Endothelial cell of umbilical vein (primary cell): ENCODE results near the gene ANAPC13. TPM values are rescaled to one million over a fixed set of nuclear protein-coding genes. Genes with fewer than 3 reads are reported as not detected.

Experiments
- BruUV-seq: library from RNA; stranded (reverse); fragments of 400-500 nt; replicated peaks from 2 replicates; lab custom pipeline; 2021; lab: Mats Ljungman, UMichigan
- CTCF ChIA-PET: fragments of 300-600, 350-600 bp; sonication (Branson Sonifier 250); formaldehyde crosslinking; loops from one replicate; lab custom pipeline; 2021; ENCODE audit warnings: antibody characterized with exemption, inconsistent platforms; lab: Charles Lee
- POLR2A ChIA-PET: fragments of 300-600, 350-600 bp; sonication (Branson Sonifier 250); formaldehyde crosslinking; loops from one replicate; lab custom pipeline; 2021; ENCODE audit warnings: antibody characterized with exemption, inconsistent platforms; lab: Charles Lee
- DNase-seq: peaks from one replicate; pipeline ENCODE4 v3.0.0-alpha.2; 2011; ENCODE audit warnings: low read depth, low spot score
- FAIRE-seq: peaks from 2 replicates; lab custom pipeline; 2011; peaks lifted over from hg19 to GRCh38; lab: Jason Lieb, UNC
- H2AFZ ChIP-seq: 2 replicates; pipeline ENCODE4 v1.6.0; 2012; ENCODE audit warnings: low read depth, low read length, control low read depth, inconsistent platforms
- H3K27ac ChIP-seq: 2 replicates; pipeline ENCODE4 v1.5.1; 2011; ENCODE audit warnings: low read depth, mild to moderate bottlenecking, control low read depth, low read length, moderate library complexity; ENCODE audit not compliant: insufficient read depth
- H3K27me3 ChIP-seq, 2 experiments: 2 replicates each; pipeline versions ENCODE4 v1.6.0 to v1.6.1; 2011; ENCODE audit warnings: low read length in 2 of 2, mixed read lengths in 1 of 2; ENCODE audit not compliant: control insufficient read depth in 2 of 2, insufficient read depth in 2 of 2
- H3K36me3 ChIP-seq, 2 experiments: 2 replicates in 1 of 2; 3 replicates in 1 of 2; pipeline ENCODE4 v1.5.1; 2011; ENCODE audit warnings: low read length in 2 of 2, mild to moderate bottlenecking in 1 of 2, moderate library complexity in 1 of 2; ENCODE audit not compliant: control insufficient read depth in 2 of 2, insufficient read depth in 2 of 2; ENCODE audit errors: extremely low read depth in 1 of 2
- H3K4me1 ChIP-seq: 3 replicates; pipeline ENCODE4 v1.5.1; 2011; ENCODE audit warnings: mild to moderate bottlenecking, low read length; ENCODE audit not compliant: control insufficient read depth, insufficient read depth; ENCODE audit errors: extremely low read depth
- H3K4me2 ChIP-seq: 2 replicates; pipeline ENCODE4 v1.6.1; 2011; ENCODE audit warnings: low read length, control low read depth, mixed read lengths; ENCODE audit not compliant: insufficient read depth
- H3K4me3 ChIP-seq, 3 experiments: fragments of 200-600 bp in 1 of 3; sonication (generic), shearing (Covaris generic) in 1 of 3; replicated peaks in 1 of 3; 2 replicates each; pipeline ENCODE4 v1.5.1; 2011 to 2016; ENCODE audit warnings: control low read depth in 3 of 3, low read length in 3 of 3, mild to moderate bottlenecking in 2 of 3, inconsistent platforms in 1 of 3, low read depth in 1 of 3, moderate library complexity in 1 of 3; ENCODE audit not compliant: insufficient read depth in 1 of 3
- H3K79me2 ChIP-seq: 2 replicates; pipeline ENCODE4 v1.6.0; 2012; ENCODE audit warnings: low read length, inconsistent platforms; ENCODE audit not compliant: control insufficient read depth, insufficient read depth
- H3K9ac ChIP-seq: replicated peaks from 2 replicates; pipeline ENCODE3; 2011; ENCODE audit warnings: low read length, control low read depth; ENCODE audit not compliant: insufficient read depth; ENCODE audit errors: extremely low read depth
- H3K9me1 ChIP-seq: replicated peaks from 3 replicates; pipeline ENCODE4 v1.6.0; 2011; ENCODE audit warnings: mild to moderate bottlenecking, low read length; ENCODE audit not compliant: control insufficient read depth, insufficient read depth; ENCODE audit errors: extremely low read depth
- H3K9me3 ChIP-seq: replicated peaks from 2 replicates; pipeline ENCODE4 v1.5.1; 2012; ENCODE audit warnings: low read length, inconsistent platforms; ENCODE audit not compliant: control insufficient read depth, insufficient read depth
- H4K20me1 ChIP-seq: replicated peaks from 2 replicates; pipeline ENCODE3; 2011; ENCODE audit warnings: mild to moderate bottlenecking, low read length; ENCODE audit not compliant: control insufficient read depth, insufficient read depth; ENCODE audit errors: extremely low read depth
- EZH2 ChIP-seq: IDR thresholded peaks from 2 replicates; pipeline ENCODE4 v1.6.1; 2012; ENCODE audit warnings: borderline replicate concordance, low read depth, mild to moderate bottlenecking, moderate library complexity, low read length, inconsistent platforms; ENCODE audit not compliant: severe bottlenecking
- FOS ChIP-seq: IDR thresholded peaks from 2 replicates; pipeline ENCODE4 v1.6.1; 2011; ENCODE audit warnings: mild to moderate bottlenecking, low read length, moderate library complexity, borderline replicate concordance; ENCODE audit not compliant: insufficient read depth
- GATA2 ChIP-seq: IDR thresholded peaks from 2 replicates; pipeline ENCODE4 v1.7.0; 2011; ENCODE audit warnings: low read depth, mild to moderate bottlenecking, moderate library complexity, mixed read lengths, low read length; ENCODE audit not compliant: insufficient read length, insufficient read depth
- JUN ChIP-seq: IDR thresholded peaks from 2 replicates; pipeline ENCODE4 v1.6.1; 2011; ENCODE audit warnings: borderline replicate concordance, low read depth; ENCODE audit not compliant: insufficient read length, insufficient read depth
- MYC ChIP-seq: IDR thresholded peaks from one replicate; pipeline ENCODE4 v1.6.1; 2011; ENCODE audit warnings: mild to moderate bottlenecking, low read depth, low read length
- POLR2A ChIP-seq: IDR thresholded peaks from 2 replicates; pipeline ENCODE4 v1.6.1; 2012; ENCODE audit warnings: low read depth, mild to moderate bottlenecking, control low read depth, low read length
- POLR2AphosphoS5 ChIP-seq: IDR thresholded peaks from 2 replicates; pipeline ENCODE4 v1.6.1; 2012; ENCODE audit warnings: low read depth, mild to moderate bottlenecking, control low read depth, low read length, moderate library complexity; ENCODE audit not compliant: insufficient read depth
- dilution Hi-C: fragments of 300-500 bp; cut with MboI; formaldehyde crosslinking; loops from one replicate; pipeline ENCODE4 v1.15.0; 2019; ENCODE audit warnings: low sequenced_read_pairs; ENCODE audit not compliant: extremely low pct_ligation_motif_present
- intact Hi-C: fragments of 100-400 bp; cut with micrococcal nuclease; formaldehyde crosslinking; loops from one replicate; pipeline ENCODE4 v1.10.0; 2022
- polyA plus RNA-seq, 4 experiments: library from polyadenylated mRNA; depleted of rRNA in 3 of 4; stranded (reverse) in 3 of 4; unstranded in 1 of 4; fragments of >200 nt; gene quantifications; 2 replicates each; pipeline versions ENCODE4 v1.2.1 to v1.2.3, GENCODE V29; 2011 to 2012; ENCODE audit warnings: missing spikeins in 1 of 4
- total RNA-seq: library from RNA; stranded (reverse); gene quantifications from 2 replicates; pipeline ENCODE4 v1.2.3, GENCODE V29; 2021
- TF ChIP-seq, protein P1 (sequence below), 2 donors: IDR thresholded peaks; 1 replicate in 1 of 2; 2 replicates in 1 of 2; pipeline ENCODE4 v1.5.1; 2011; ENCODE audit warnings: low read length in 2 of 2, mild to moderate bottlenecking in 2 of 2, moderate library complexity in 2 of 2, control low read depth in 1 of 2, inconsistent platforms in 1 of 2, low read depth in 1 of 2; ENCODE audit not compliant: insufficient read depth in 1 of 2; ENCODE audit errors: extremely low read depth in 1 of 2
- TF ChIP-seq, protein P2 (sequence below): IDR thresholded peaks from 2 replicates; pipeline ENCODE4 v1.6.1; 2011; ENCODE audit not compliant: insufficient read depth, insufficient read length

The ANAPC13 gene
- total and polyA plus RNA-seq, 2 donors (not counting 3 experiments of a cell fraction or from before 2014, with no cell fraction given): 48.4 to 50.8 TPM

DNA sequence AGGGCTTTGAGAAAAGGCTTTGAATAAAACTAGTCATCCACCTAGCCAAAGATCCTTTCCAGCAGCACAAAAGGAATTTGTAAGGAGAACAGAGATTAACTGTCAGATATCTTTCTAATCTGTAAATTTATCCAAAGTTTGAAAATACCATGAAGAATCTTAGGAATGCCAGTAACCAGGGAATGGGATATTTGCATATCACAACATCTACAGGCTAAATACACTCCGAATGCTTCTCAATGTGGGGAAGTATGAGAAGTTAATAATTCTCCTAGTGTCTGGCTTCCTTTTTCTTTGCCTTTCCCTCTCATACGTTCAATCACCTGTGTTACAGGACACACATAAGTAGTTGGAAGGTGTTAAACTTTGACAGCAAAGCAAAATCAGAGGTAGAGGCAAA lies 7.8 kb downstream of the ANAPC13 start:
- no peaks in the 10 kb centered on the region for H4K20me1 ChIP-seq
- no peak for TF ChIP-seq FOS
- H3K4me1 ChIP-seq: peaks cover 14% of the 10 kb centered on the region
- no peak overlapping the region for H2AFZ ChIP-seq
- no peaks in the 10 kb centered on the region for H3K27me3 ChIP-seq
- no peak overlapping the region for H3K4me2 ChIP-seq
- intact Hi-C loops: no loop called here
- H3K36me3 ChIP-seq: peaks cover 18 to 28% of the 10 kb centered on the region in 2 experiments
- DNase-seq (no peak), FAIRE-seq (no peak)
- ChIA-PET POLR2A (interaction anchor here (0.8 kb wide), 1 partner anchor 103 kb away, joined by 3 read pairs; the partner anchor contains the start of gene AMOTL2), CTCF (interaction anchor here (0.8 to 8.5 kb wide), 5 partner anchors 109 to 266 kb away, joined by 3 to 296 read pairs (median 4); no protein-coding TSS in a partner anchor)
- BruUV-seq: no TSS peak
- no peaks in the 10 kb centered on the region for H3K9me3 ChIP-seq
- no peak overlapping the region for H3K4me3 ChIP-seq
- H3K79me2 ChIP-seq: peaks cover 23% of the 10 kb centered on the region
- no peak overlapping the region for H3K9ac ChIP-seq
- H3K27ac ChIP-seq: no peak overlapping the region
- dilution Hi-C loops: no loop called here
- no peaks in the 10 kb centered on the region for H3K9me1 ChIP-seq

- H3K27me3 ChIP-seq: no peaks in the 10 kb centered on the region
- ChIA-PET CTCF (interaction anchor here (0.9 to 8.5 kb wide), 7 partner anchors 10 to 264 kb away, joined by 3 to 296 read pairs (median 4); no protein-coding TSS in a partner anchor), POLR2A (interaction anchor here (1.1 kb wide), 1 partner anchor 172 kb away, joined by 3 read pairs; no protein-coding TSS in a partner anchor)
- H3K79me2 ChIP-seq: peaks cover 15% of the 10 kb centered on the region
- dilution Hi-C loops (no loop called here), intact Hi-C loops (no loop called here)
- H3K27ac ChIP-seq: no peak overlapping the region
- peaks cover 9% of the 10 kb centered on the region for H3K4me1 ChIP-seq
- DNase-seq (no peak), FAIRE-seq (no peak)
- H3K9me1 ChIP-seq: no peaks in the 10 kb centered on the region
- BruUV-seq: no TSS peak
- H3K36me3 ChIP-seq: peaks cover 18 to 28% of the 10 kb centered on the region in 2 experiments
- H3K9ac ChIP-seq: no peak overlapping the region
- no peaks in the 10 kb centered on the region for H4K20me1 ChIP-seq
- H3K4me3 ChIP-seq: no peak overlapping the region
- no peak for TF ChIP-seq POLR2A
- TF ChIP-seq EZH2: no peak
- no peak for TF ChIP-seq FOS
- TF ChIP-seq MYC: no peak
- TF ChIP-seq, protein P1, sequence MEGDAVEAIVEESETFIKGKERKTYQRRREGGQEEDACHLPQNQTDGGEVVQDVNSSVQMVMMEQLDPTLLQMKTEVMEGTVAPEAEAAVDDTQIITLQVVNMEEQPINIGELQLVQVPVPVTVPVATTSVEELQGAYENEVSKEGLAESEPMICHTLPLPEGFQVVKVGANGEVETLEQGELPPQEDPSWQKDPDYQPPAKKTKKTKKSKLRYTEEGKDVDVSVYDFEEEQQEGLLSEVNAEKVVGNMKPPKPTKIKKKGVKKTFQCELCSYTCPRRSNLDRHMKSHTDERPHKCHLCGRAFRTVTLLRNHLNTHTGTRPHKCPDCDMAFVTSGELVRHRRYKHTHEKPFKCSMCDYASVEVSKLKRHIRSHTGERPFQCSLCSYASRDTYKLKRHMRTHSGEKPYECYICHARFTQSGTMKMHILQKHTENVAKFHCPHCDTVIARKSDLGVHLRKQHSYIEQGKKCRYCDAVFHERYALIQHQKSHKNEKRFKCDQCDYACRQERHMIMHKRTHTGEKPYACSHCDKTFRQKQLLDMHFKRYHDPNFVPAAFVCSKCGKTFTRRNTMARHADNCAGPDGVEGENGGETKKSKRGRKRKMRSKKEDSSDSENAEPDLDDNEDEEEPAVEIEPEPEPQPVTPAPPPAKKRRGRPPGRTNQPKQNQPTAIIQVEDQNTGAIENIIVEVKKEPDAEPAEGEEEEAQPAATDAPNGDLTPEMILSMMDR (IDR thresholded peaks at IDR 0.05; ENCODE audit: extremely low read depth in 1 of 2, insufficient read depth in 1 of 2, low read depth in 1 of 2, low read length in 2 of 2): no peak
- TF ChIP-seq POLR2AphosphoS5: no peak
- no peak for TF ChIP-seq JUN
- TF ChIP-seq, protein P2, sequence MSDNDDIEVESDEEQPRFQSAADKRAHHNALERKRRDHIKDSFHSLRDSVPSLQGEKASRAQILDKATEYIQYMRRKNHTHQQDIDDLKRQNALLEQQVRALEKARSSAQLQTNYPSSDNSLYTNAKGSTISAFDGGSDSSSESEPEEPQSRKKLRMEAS: no peak
- no peak for TF ChIP-seq GATA2
- H2AFZ ChIP-seq: no peak overlapping the region
- H3K9me3 ChIP-seq: no peaks in the 10 kb centered on the region
- no peak overlapping the region for H3K4me2 ChIP-seq
These were observed 8.8 kb downstream of the ANAPC13 start for GRCh38 chr3:134477002-134477401.
